A375 (cell line): ENCODE measurements around the gene ISCA1. TPM values are rescaled to one million over a fixed set of nuclear protein-coding genes. Genes with fewer than 3 reads are reported as not detected.

ENCODE experiments used
- small RNA-seq: library from RNA; depleted of rRNA; stranded (forward); fragments of <200 nt; gene quantifications from one replicate; pipeline ENCODE3, GENCODE V24; 2014
- total RNA-seq: library from RNA; depleted of rRNA; stranded (reverse); fragments of >200 nt; shearing (Covaris generic); gene quantifications from 2 replicates; pipeline ENCODE4 v1.2.3, GENCODE V29; 2014; rRNA removed

Gene ISCA1
- 28.9 and 29.2 TPM in 2 replicates for total RNA-seq

DNA sequence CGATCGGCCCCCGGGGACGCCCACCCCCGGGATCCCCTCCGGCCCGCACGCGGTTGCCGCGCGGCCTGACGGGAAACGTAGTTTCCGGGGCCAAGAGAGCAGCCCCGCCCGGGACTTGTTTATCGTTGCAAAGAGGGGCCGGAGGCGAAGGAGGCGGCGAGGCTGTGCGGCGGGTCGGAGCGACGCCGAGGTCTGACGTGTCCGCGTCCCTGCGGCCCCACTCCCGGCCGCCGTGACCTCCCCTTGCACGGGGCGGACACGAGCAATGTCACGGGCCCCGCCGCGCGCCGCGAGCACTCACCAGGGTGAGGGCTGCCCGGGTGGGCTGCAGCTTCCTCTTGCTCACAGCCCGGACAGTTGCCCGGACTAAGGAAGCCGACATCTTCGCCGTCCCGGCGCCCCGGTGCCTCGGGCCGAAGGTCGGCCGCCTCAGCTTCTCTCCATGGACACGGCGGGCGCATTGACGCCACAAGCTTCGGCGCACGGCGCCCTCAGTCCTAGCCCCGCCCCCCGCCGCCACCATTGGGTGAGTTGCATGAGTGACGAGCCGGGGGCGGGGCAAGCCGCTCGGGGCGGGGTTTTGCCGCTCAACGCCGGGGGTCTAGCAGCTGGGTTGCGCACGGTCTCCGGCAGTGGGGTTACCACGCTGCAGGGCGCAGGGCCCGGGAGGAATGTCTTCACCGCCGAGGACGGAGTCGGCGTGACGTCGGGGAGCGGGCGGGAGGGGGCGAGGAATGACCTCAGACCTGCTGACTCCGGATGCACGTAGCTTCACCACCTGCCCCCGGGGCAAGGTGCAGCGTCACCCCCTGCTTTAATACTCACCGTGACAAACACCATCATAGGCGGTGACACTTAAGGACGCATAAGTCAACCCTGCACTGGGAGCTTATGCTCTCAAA lies at the start of gene ISCA1:
TSS of gene ISCA1 (minus strand) at position 462 of the 902 bp plus-strand sequence. CDS start at position 382, 80 bp downstream.

DNA sequence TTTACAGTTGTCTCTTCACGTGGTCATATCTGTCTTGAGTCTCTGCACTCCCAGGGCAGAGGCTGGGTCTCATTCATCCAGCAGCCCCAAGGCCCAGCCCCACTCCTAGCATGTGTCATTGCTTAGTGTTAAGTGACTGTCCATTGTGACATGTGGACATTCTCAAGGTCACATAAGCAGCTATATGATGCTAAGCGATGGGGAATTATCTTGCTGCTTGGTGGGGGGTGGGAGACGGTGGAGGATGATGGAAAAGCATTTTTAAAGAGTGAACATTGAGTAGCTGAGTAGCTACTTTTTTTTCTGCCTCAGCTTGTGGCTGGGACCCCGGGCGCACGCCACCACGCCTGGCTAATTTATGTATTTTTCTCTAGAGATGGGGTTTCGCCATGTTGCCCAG lies 22.8 kb downstream of the ISCA1 start, which contains the start of gene C9orf153:
TSS of gene C9orf153 (minus strand) at position 101 of the 400 bp plus-strand sequence. CDS start 30,054 bp downstream, outside the sequence.

Small RNA genes within 50 kb of the gene (small RNA-seq; reads per million reads assigned to genes)
- gene AL137849.1: not detected
- gene RN7SKP264: not detected

Other genes with a start within 250 kb of the ISCA1 start
- gene GOLM1, start 183.0 kb downstream of the ISCA1 start, total RNA-seq: 59.1 and 60.4 TPM in 2 replicates
- gene C9orf153, start 22.9 kb downstream of the ISCA1 start, total RNA-seq: not detected in 2 replicates
- 15.8 and 20.8 TPM in 2 replicates for gene TUT7, start 71.9 kb upstream of the ISCA1 start, total RNA-seq